Heart left ventricle (tissue), 16 donors: ENCODE results near the gene GREM1. TPM values are rescaled to one million over a fixed set of nuclear protein-coding genes. Genes with fewer than 3 reads are reported as not detected.

Experiments used
- ATAC-seq, 4 donors: fragments of 200-7000 bp; cut with Tn5 transposase; one replicate each; pipeline ENCODE4 v1.9.1; 2020 to 2022; ENCODE audit warnings: moderate library complexity in 4 of 4, mild to moderate bottlenecking in 3 of 4, moderate number of reproducible peaks in 1 of 4
- DNase-seq, 5 donors: peaks; one replicate each; pipeline ENCODE4 v3.0.0-alpha.2; 2020
- H3K27ac ChIP-seq, 12 donors: fragments of 200-600 bp; sonication (generic) in 4 of 12; one replicate each; pipeline versions ENCODE4 v1.5.0 to v1.8.0; 2016 to 2022; ENCODE audit warnings: mild to moderate bottlenecking in 2 of 12
- H3K27me3 ChIP-seq, 9 donors: fragments of 200-600 bp; sonication (generic) in 2 of 9; one replicate each; pipeline versions ENCODE4 v1.5.1 to v1.8.0; 2016 to 2022; ENCODE audit warnings: mild to moderate bottlenecking in 3 of 9
- H3K36me3 ChIP-seq, 9 donors: fragments of 200-600 bp; sonication (generic) in 2 of 9; one replicate each; pipeline versions ENCODE4 v1.5.0 to v1.8.0; 2018 to 2022; ENCODE audit warnings: mild to moderate bottlenecking in 2 of 9
- H3K4me1 ChIP-seq, 12 donors: fragments of 200-600 bp; sonication (generic) in 4 of 12; one replicate each; pipeline versions ENCODE4 v1.5.0 to v1.8.0; 2016 to 2022; ENCODE audit warnings: mild to moderate bottlenecking in 3 of 12
- H3K4me3 ChIP-seq, 12 donors: fragments of 200-600 bp; sonication (generic) in 4 of 12; one replicate each; pipeline versions ENCODE4 v1.5.0 to v1.8.0; 2017 to 2022; ENCODE audit warnings: mild to moderate bottlenecking in 9 of 12, moderate library complexity in 4 of 12
- H3K9me3 ChIP-seq, 12 donors: fragments of 200-600 bp; sonication (generic) in 4 of 12; one replicate each; pipeline versions ENCODE4 v1.5.0 to v1.8.0; 2016 to 2022; ENCODE audit warnings: mild to moderate bottlenecking in 1 of 12
- CTCF ChIP-seq, 12 donors: fragments of 200-600 bp; sonication (generic) in 4 of 12; IDR thresholded peaks; one replicate each; pipeline versions ENCODE4 v1.5.0 to v1.8.0; 2018 to 2022; ENCODE audit warnings: antibody characterized with exemption in 12 of 12, mild to moderate bottlenecking in 5 of 12
- POLR2A ChIP-seq, 2 donors: fragments of 450-650 bp; IDR thresholded peaks; one replicate each; pipeline ENCODE4 v1.6.1; 2017; ENCODE audit warnings: antibody characterized with exemption in 2 of 2, mild to moderate bottlenecking in 2 of 2, moderate library complexity in 2 of 2
- WGBS, 4 donors: extraction: QIAGEN DNeasy Blood & Tissue Kit in 2 of 4; methylation state at CpG; one replicate each; pipeline versions ENCODE4 v1.1.5 to v1.1.7; 2013 to 2018; 5-methylcytosine and 5-hydroxymethylcytosine counted together
- intact Hi-C, 10 donors: fragments of 100-400 bp; cut with DNase I; formaldehyde crosslinking; loops; one replicate each; pipeline versions ENCODE4 v1.11.1 to v1.14.2; 2022
- polyA plus RNA-seq, 2 donors: library from polyadenylated mRNA; stranded (reverse); fragments of 200-250 nt; gene quantifications; one replicate each; pipeline ENCODE4 v1.2.3, GENCODE V29; 2013
- total RNA-seq, 9 donors: library from RNA; depleted of rRNA in 2 of 9; stranded (reverse); fragments of >200 nt in 2 of 9; fragmentation: NEBNext Ultra II Directional in 3 of 9; extraction: Animal tissue kit (Norgen Biotek cat#: 25700) in 3 of 9; gene quantifications; one replicate each; pipeline versions ENCODE4 v1.1.0 to v1.2.4, GENCODE V29; 2016 to 2023
- donor health status: ischemic (EF 13 %, LVEDD 7.1; RV severe dilation, severe dysfunction).
- donor health status: healthy with polysubstance abuse.
- donor health status: DM: no; HTN: yes; CAD: no.
- donor health status: DM: no; HTN: no; CAD: no.
- donor health status: ischemic (EF 25% LVEDD 6.9; RV normal size, moderate dysfunction).
- donor health status: ischemic (EF 25% LVEDD 5.7; RV mildly dilated, moderate dysfunction).
- donor health status: healthy.
- donor health status: DM: yes; HTN: yes; CAD: no.
- donor health status: ischemic (EF 35%, LVEDD 5.7; RV mildly dilated, moderate dysfunction).
- donor health status: nonischemic (EF 11% LVEDD 7.7; RV severe dilation, severe dysfunction).
- donor health status: DM: yes; HTN: yes; CAD: no.
- donor health status: PGD.
- donor health status: ischemic (EF 29% LVEDD 5.4; RV normal size, mild dysfunction).
- donor health status: nonischemic (EF 23%, LVEDD 6.1; RV moderate dilation, normal function).

The GREM1 gene
- total and polyA plus RNA-seq, 11 donors = 0.04 to 2.3 (median 0.12) TPM; not detected in 6

DNA sequence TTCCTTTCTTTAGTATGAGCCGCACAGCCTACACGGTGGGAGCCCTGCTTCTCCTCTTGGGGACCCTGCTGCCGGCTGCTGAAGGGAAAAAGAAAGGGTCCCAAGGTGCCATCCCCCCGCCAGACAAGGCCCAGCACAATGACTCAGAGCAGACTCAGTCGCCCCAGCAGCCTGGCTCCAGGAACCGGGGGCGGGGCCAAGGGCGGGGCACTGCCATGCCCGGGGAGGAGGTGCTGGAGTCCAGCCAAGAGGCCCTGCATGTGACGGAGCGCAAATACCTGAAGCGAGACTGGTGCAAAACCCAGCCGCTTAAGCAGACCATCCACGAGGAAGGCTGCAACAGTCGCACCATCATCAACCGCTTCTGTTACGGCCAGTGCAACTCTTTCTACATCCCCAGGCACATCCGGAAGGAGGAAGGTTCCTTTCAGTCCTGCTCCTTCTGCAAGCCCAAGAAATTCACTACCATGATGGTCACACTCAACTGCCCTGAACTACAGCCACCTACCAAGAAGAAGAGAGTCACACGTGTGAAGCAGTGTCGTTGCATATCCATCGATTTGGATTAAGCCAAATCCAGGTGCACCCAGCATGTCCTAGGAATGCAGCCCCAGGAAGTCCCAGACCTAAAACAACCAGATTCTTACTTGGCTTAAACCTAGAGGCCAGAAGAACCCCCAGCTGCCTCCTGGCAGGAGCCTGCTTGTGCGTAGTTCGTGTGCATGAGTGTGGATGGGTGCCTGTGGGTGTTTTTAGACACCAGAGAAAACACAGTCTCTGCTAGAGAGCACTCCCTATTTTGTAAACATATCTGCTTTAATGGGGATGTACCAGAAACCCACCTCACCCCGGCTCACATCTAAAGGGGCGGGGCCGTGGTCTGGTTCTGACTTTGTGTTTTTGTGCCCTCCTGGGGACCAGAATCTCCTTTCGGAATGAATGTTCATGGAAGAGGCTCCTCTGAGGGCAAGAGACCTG lies 13.2 kb downstream of the GREM1 start:
- H3K36me3 ChIP-seq = no peaks in the 10 kb centered on the region
- no peak overlapping the region for H3K27ac ChIP-seq
- ATAC-seq (peak in 1 of 4 donors; percentile 34), DNase-seq (peak in 1 of 5 donors; percentile 13)
- no peak for TF ChIP-seq CTCF (IDR thresholded peaks at IDR 0.05)
- TF ChIP-seq POLR2A (IDR thresholded peaks at IDR 0.05) = no peak
- WGBS, 4 donors = 35 to 46% (median 39%) methylated on average over 24 to 27 of the region's 27 CpGs
- H3K9me3 ChIP-seq = peaks cover 0 to 15% (median 0%) of the 10 kb centered on the region in 12 donors
- intact Hi-C loops = no loop called here
- no peaks in the 10 kb centered on the region for H3K4me1 ChIP-seq
- peaks cover 0 to 18% (median 4%) of the 10 kb centered on the region in 9 donors for H3K27me3 ChIP-seq
- H3K4me3 ChIP-seq = no peak overlapping the region

DNA sequence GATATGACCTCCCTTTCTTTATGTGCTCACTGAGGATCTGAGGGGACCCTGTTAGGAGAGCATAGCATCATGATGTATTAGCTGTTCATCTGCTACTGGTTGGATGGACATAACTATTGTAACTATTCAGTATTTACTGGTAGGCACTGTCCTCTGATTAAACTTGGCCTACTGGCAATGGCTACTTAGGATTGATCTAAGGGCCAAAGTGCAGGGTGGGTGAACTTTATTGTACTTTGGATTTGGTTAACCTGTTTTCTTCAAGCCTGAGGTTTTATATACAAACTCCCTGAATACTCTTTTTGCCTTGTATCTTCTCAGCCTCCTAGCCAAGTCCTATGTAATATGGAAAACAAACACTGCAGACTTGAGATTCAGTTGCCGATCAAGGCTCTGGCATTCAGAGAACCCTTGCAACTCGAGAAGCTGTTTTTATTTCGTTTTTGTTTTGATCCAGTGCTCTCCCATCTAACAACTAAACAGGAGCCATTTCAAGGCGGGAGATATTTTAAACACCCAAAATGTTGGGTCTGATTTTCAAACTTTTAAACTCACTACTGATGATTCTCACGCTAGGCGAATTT lies 14.9 kb downstream of the GREM1 start:
- peaks cover 0 to 11% (median 0%) of the 10 kb centered on the region in 12 donors for H3K9me3 ChIP-seq
- H3K4me1 ChIP-seq = no peaks in the 10 kb centered on the region
- no peak overlapping the region for H3K27ac ChIP-seq
- DNase-seq (no peak), ATAC-seq (no peak)
- TF ChIP-seq CTCF (IDR thresholded peaks at IDR 0.05) (no peak), POLR2A (IDR thresholded peaks at IDR 0.05) (no peak)
- intact Hi-C loops = no loop called here
- H3K4me3 ChIP-seq = no peak overlapping the region
- WGBS, 4 donors = 75 to 86% (median 80%) methylated on average over 6 of the region's 6 CpGs
- no peaks in the 10 kb centered on the region for H3K36me3 ChIP-seq
- peaks cover 0 to 18% (median 4%) of the 10 kb centered on the region in 9 donors for H3K27me3 ChIP-seq

GRCh38 chr15:32733281-32733680 lies 15.5 kb downstream of the GREM1 start:
- TF ChIP-seq POLR2A (IDR thresholded peaks at IDR 0.05) (no peak), CTCF (IDR thresholded peaks at IDR 0.05) (no peak)
- Histone ChIP-seq H3K4me3 (no peak overlapping the region), H3K27ac (no peak overlapping the region), H3K36me3 (no peaks in the 10 kb centered on the region), H3K27me3 (peaks cover 0 to 18% (median 4%) of the 10 kb centered on the region in 9 donors), H3K9me3 (peaks cover 0 to 6% (median 0%) of the 10 kb centered on the region in 12 donors), H3K4me1 (no peaks in the 10 kb centered on the region)
- 47 to 92% (median 71%) methylated on average over 3 of the region's 3 CpGs for WGBS, 4 donors
- intact Hi-C loops = no loop called here
- ATAC-seq (no peak), DNase-seq (no peak)
